Common myeloid progenitor, CD34-positive (primary cell): Measurements from ENCODE around the gene SUCLG2.
A peak's percentile ranks its signal among the peaks of the same experiment; 100 is the strongest.

Source experiments
- CTCF ChIA-PET: fragments of 350-600 bp; sonication (Branson Sonifier 250); formaldehyde crosslinking; loops from one replicate; lab custom pipeline; 2021; ENCODE audit warnings: antibody characterized with exemption; lab: Charles Lee
- POLR2A ChIA-PET: fragments of 350-600 bp; sonication (Branson Sonifier 250); formaldehyde crosslinking; loops from one replicate; lab custom pipeline; 2021; ENCODE audit warnings: antibody characterized with exemption; lab: Charles Lee
- DNase-seq, 3 donors: peaks; one replicate each; pipeline versions ENCODE4 v3.0.0 to v3.0.0-alpha.2; 2013
- H3K27ac ChIP-seq, 2 experiments: 1 replicate in 1 of 2; 2 replicates in 1 of 2; pipeline ENCODE4 v1.7.0; 2013; ENCODE audit warnings: inconsistent platforms in 2 of 2, low read length in 2 of 2, mild to moderate bottlenecking in 2 of 2, low read depth in 1 of 2, moderate library complexity in 1 of 2; ENCODE audit not compliant: severe bottlenecking in 2 of 2, insufficient read depth in 1 of 2, poor library complexity in 1 of 2
- H3K27me3 ChIP-seq, 5 experiments: replicated peaks in 2 of 5; 1 replicate in 3 of 5; 2 replicates in 2 of 5; pipeline versions ENCODE4 v1.6.1 to v1.7.0; 2013; ENCODE audit warnings: low read length in 4 of 5, mild to moderate bottlenecking in 2 of 5, moderate library complexity in 2 of 5, inconsistent platforms in 1 of 5; ENCODE audit not compliant: insufficient read depth in 5 of 5, control insufficient read depth in 4 of 5
- H3K36me3 ChIP-seq, 4 experiments: 1 replicate in 2 of 4; 2 replicates in 2 of 4; pipeline versions ENCODE4 v1.6.1 to v1.7.0; 2013; ENCODE audit warnings: low read length in 3 of 4, control low read depth in 1 of 4, mild to moderate bottlenecking in 1 of 4; ENCODE audit not compliant: control insufficient read depth in 4 of 4, insufficient read depth in 4 of 4
- H3K4me1 ChIP-seq, 4 experiments: 1 replicate in 3 of 4; 2 replicates in 1 of 4; pipeline versions ENCODE4 v1.6.1 to v1.7.1; 2013; ENCODE audit warnings: low read length in 3 of 4, mild to moderate bottlenecking in 3 of 4, control low read depth in 1 of 4, inconsistent platforms in 1 of 4, moderate library complexity in 1 of 4; ENCODE audit not compliant: control insufficient read depth in 4 of 4, insufficient read depth in 4 of 4; ENCODE audit errors: control extremely low read depth in 1 of 4
- H3K4me3 ChIP-seq, 7 experiments: 1 replicate in 4 of 7; 2 replicates in 3 of 7; pipeline versions ENCODE4 v1.5.1 to v1.7.0; 2013; ENCODE audit warnings: mild to moderate bottlenecking in 7 of 7, low read length in 6 of 7, moderate library complexity in 6 of 7, inconsistent platforms in 2 of 7, low read depth in 2 of 7, control low read depth in 1 of 7; ENCODE audit not compliant: insufficient read depth in 4 of 7, control insufficient read depth in 1 of 7; ENCODE audit errors: extremely low read depth in 1 of 7
- H3K9me3 ChIP-seq, 5 experiments: 1 replicate in 4 of 5; 2 replicates in 1 of 5; pipeline versions ENCODE4 v1.6.1 to v1.7.1; 2013; ENCODE audit warnings: low read length in 4 of 5, mild to moderate bottlenecking in 2 of 5, inconsistent platforms in 1 of 5, low read depth in 1 of 5, moderate library complexity in 1 of 5; ENCODE audit not compliant: control insufficient read depth in 4 of 5, insufficient read depth in 2 of 5; ENCODE audit errors: control extremely low read depth in 1 of 5
- WGBS: methylation state at CpG from one replicate; pipeline ENCODE4 v1.1.5; 2013; ENCODE audit not compliant: insufficient coverage; 5-methylcytosine and 5-hydroxymethylcytosine counted together

SUCLG2 gene

GRCh38 chr3:67526246-67526645 lies 128.2 kb downstream of the SUCLG2 start:
- DNase-seq: no peak
- POLR2A ChIA-PET: no interaction called here
- Histone ChIP-seq H3K4me1 (no peaks in the 10 kb centered on the region), H3K9me3 (peaks cover 0 to 2% (median 0%) of the 10 kb centered on the region in 5 experiments), H3K27me3 (no peaks in the 10 kb centered on the region), H3K36me3 (no peaks in the 10 kb centered on the region), H3K27ac (no peak overlapping the region), H3K4me3 (no peak overlapping the region)
- 88% methylated on average over 1 of the region's 2 CpGs for WGBS
- CTCF ChIA-PET: no interaction called here

DNA sequence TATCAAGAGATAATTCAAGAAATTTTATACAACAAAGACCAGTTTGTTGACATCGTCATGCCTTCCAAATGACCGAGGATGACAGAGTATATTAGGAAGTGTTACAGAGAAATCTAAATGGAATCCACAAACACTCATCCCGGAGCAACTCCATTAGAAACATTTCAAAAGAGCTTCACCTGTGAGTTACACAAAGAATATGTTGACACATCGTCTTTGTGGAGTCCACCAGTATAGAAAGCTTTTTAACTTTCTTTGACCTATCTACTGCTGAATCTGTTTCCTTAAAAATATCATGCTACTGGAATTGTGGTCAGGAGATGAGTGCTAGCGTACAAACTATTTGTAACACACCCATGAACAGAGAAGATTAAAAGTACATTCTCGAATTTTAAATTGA lies 130.4 kb downstream of the SUCLG2 start:
- H3K4me1 ChIP-seq: no peaks in the 10 kb centered on the region
- H3K27ac ChIP-seq: no peak overlapping the region
- H3K9me3 ChIP-seq: peaks cover 0 to 2% (median 0%) of the 10 kb centered on the region in 5 experiments
- DNase-seq: no peak
- no peaks in the 10 kb centered on the region for H3K27me3 ChIP-seq
- H3K4me3 ChIP-seq: no peak overlapping the region
- WGBS: 100% methylated on average over 2 of the region's 6 CpGs
- CTCF ChIA-PET: no interaction called here
- POLR2A ChIA-PET: no interaction called here
- H3K36me3 ChIP-seq: no peaks in the 10 kb centered on the region

DNA sequence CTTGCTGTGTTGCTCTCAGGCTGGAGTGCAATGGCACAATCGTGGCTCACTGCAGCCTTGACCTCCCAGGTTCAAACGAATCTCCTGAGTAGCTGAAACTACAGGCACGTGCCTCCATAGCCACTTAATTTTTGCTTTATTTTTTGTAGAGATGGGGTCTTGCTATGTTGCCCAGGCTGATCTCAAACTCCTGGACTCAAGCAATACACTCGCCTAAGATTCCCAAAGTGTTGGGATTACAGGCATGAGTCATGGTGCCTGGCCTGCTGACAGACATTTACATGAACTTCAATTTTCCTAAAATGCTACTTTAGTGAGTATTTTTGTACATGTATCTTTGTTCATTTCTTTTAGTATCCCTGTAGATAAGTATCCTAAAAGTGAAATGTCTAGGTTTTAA lies 132.3 kb downstream of the SUCLG2 start:
- CTCF ChIA-PET: no interaction called here
- POLR2A ChIA-PET: no interaction called here
- DNase-seq: no peak
- Histone ChIP-seq H3K27ac (no peak overlapping the region), H3K4me3 (no peak overlapping the region), H3K4me1 (no peaks in the 10 kb centered on the region), H3K36me3 (no peaks in the 10 kb centered on the region), H3K27me3 (no peaks in the 10 kb centered on the region), H3K9me3 (peaks cover 0 to 2% (median 0%) of the 10 kb centered on the region in 5 experiments)
- 92% methylated on average over 2 of the region's 4 CpGs for WGBS

GRCh38 chr3:67521053-67521646 lies 133.3 kb downstream of the SUCLG2 start:
- CTCF ChIA-PET: no interaction called here
- Histone ChIP-seq H3K36me3 (no peaks in the 10 kb centered on the region), H3K4me3 (peak overlapping the region in 1 of 7 experiments; percentile 47), H3K4me1 (no peaks in the 10 kb centered on the region), H3K9me3 (peaks cover 0 to 2% (median 0%) of the 10 kb centered on the region in 5 experiments), H3K27me3 (no peaks in the 10 kb centered on the region), H3K27ac (no peak overlapping the region)
- POLR2A ChIA-PET: no interaction called here
- 100% methylated on average over 3 of the region's 5 CpGs for WGBS
- DNase-seq: no peak

DNA sequence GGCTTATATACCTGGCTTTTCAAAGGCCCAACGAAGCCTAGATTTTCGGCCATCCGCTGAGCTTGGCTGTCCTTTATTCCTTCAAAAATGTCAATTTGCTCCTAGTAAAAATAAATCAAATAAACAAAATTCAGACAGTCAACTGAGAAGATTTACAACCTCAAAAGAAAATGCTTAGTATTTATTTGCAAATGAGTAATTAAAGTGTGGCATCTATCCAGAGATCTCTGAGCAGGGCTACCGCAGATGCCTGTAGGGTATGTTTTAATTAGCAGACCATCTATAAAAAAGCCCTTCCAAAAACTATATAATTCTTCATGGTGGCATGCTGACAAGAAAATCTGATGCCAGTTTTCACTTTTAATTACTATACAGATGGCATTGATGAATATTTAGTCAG lies 136.2 kb downstream of the SUCLG2 start:
- 100% methylated on average over 3 of the region's 4 CpGs for WGBS
- DNase-seq: no peak
- no peaks in the 10 kb centered on the region for H3K27me3 ChIP-seq
- H3K9me3 ChIP-seq: peaks cover 0 to 2% (median 0%) of the 10 kb centered on the region in 5 experiments
- POLR2A ChIA-PET: no interaction called here
- H3K4me3 ChIP-seq: no peak overlapping the region
- H3K27ac ChIP-seq: no peak overlapping the region
- no peaks in the 10 kb centered on the region for H3K4me1 ChIP-seq
- H3K36me3 ChIP-seq: no peaks in the 10 kb centered on the region
- CTCF ChIA-PET: no interaction called here

- POLR2A ChIA-PET: no interaction called here
- no peak for DNase-seq
- WGBS: no CpG with 5 or more reads among the region's 2 CpGs
Measured at GRCh38 chr3:67517781-67518180, 136.6 kb downstream of the SUCLG2 start.

GRCh38 chr3:67516496-67516895 lies 137.9 kb downstream of the SUCLG2 start:
- Histone ChIP-seq H3K27ac (no peak overlapping the region), H3K27me3 (no peaks in the 10 kb centered on the region), H3K4me3 (no peak overlapping the region), H3K4me1 (no peaks in the 10 kb centered on the region), H3K9me3 (no peaks in the 10 kb centered on the region), H3K36me3 (no peaks in the 10 kb centered on the region)
- no peak for DNase-seq
- ChIA-PET POLR2A (no interaction called here), CTCF (no interaction called here)
- WGBS: no CpG with 5 or more reads among the region's 2 CpGs

More at GRCh38 chr3:67517781-67518180, 136.6 kb downstream of the SUCLG2 start:
- Histone ChIP-seq H3K9me3 (peaks cover 0 to 2% (median 0%) of the 10 kb centered on the region in 5 experiments), H3K27ac (no peak overlapping the region), H3K27me3 (no peaks in the 10 kb centered on the region), H3K36me3 (no peaks in the 10 kb centered on the region), H3K4me1 (no peaks in the 10 kb centered on the region), H3K4me3 (no peak overlapping the region)
- CTCF ChIA-PET: no interaction called here
